Measurements from ENCODE around the gene ACAD8. TPM values are rescaled to one million over a fixed set of nuclear protein-coding genes. Genes with fewer than 3 reads are reported as not detected.
"Not testable (repeated sequence)": the region's sequence is repeated elsewhere in the genome, so short reads cannot be mapped to it uniquely, and the experiment has no call there.

ACAD8 gene
- total RNA-seq, 1 donor from 2014 or later: 13.0 TPM

GRCh38 chr11:134283461-134284230 lies 30.3 kb downstream of the ACAD8 start:
- Histone ChIP-seq H3K9ac (ENCODE audit: low read depth in 1 of 3, low read length in 3 of 3) (no peak overlapping the region), H3K9me3 (ENCODE audit: control insufficient read depth in 3 of 3, low read length in 3 of 3) (peaks cover 0 to 1% (median 0%) of the 10 kb centered on the region in 3 donors), H3K4me3 (ENCODE audit: low read length in 3 of 3) (no peak overlapping the region), H3K36me3 (ENCODE audit: control insufficient read depth in 3 of 3, insufficient read depth in 3 of 3, low read length in 3 of 3) (no peaks in the 10 kb centered on the region), H3K4me1 (ENCODE audit: control insufficient read depth in 3 of 3, insufficient read depth in 3 of 3, low read length in 3 of 3) (peaks cover 0 to 3% (median 0%) of the 10 kb centered on the region in 3 donors), H3K27me3 (ENCODE audit: control insufficient read depth in 3 of 3, insufficient read depth in 3 of 3, low read length in 3 of 3) (peaks cover 6 to 7% (median 6%) of the 10 kb centered on the region in 3 donors), H3K27ac (ENCODE audit: low read depth, low read length) (no peak overlapping the region)

DNA sequence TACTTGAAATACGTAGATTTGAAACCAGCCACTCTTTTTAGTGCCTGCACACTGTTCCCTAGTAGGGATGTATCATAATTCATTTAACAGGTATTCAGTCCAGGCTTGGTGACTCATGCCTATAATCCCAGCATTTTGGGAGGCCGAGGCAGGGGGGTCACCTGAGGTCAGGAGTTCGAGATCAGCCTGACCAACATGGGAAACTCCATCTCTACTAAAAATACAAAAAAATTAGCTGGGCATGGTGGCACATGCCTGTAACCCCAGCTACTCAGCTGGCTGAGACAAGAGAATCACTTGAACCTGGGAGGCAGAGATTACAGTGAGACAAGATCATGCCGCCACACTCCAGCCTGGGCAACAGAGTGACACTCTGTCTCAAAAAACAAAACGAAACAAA lies 31.0 kb downstream of the ACAD8 start:
- H3K27ac ChIP-seq (ENCODE audit: low read depth, low read length); H3K4me1 ChIP-seq (ENCODE audit: control insufficient read depth in 3 of 3, insufficient read depth in 3 of 3, low read length in 3 of 3); H3K36me3 ChIP-seq (ENCODE audit: control insufficient read depth in 3 of 3, insufficient read depth in 3 of 3, low read length in 3 of 3); H3K4me3 ChIP-seq (ENCODE audit: low read length in 3 of 3); H3K9ac ChIP-seq (ENCODE audit: low read depth in 1 of 3, low read length in 3 of 3); H3K27me3 ChIP-seq (ENCODE audit: control insufficient read depth in 3 of 3, insufficient read depth in 3 of 3, low read length in 3 of 3); H3K9me3 ChIP-seq (ENCODE audit: control insufficient read depth in 3 of 3, low read length in 3 of 3): not testable (repeated sequence)

GRCh38 chr11:134287561-134287960 lies 34.2 kb downstream of the ACAD8 start:
- Histone ChIP-seq H3K4me3 (ENCODE audit: low read length in 3 of 3) (no peak overlapping the region), H3K36me3 (ENCODE audit: control insufficient read depth in 3 of 3, insufficient read depth in 3 of 3, low read length in 3 of 3) (no peaks in the 10 kb centered on the region), H3K9ac (ENCODE audit: low read depth in 1 of 3, low read length in 3 of 3) (no peak overlapping the region), H3K9me3 (ENCODE audit: control insufficient read depth in 3 of 3, low read length in 3 of 3) (no peaks in the 10 kb centered on the region), H3K27ac (ENCODE audit: low read depth, low read length) (no peak overlapping the region), H3K4me1 (ENCODE audit: control insufficient read depth in 3 of 3, insufficient read depth in 3 of 3, low read length in 3 of 3) (peaks cover 0 to 2% (median 0%) of the 10 kb centered on the region in 3 donors), H3K27me3 (ENCODE audit: control insufficient read depth in 3 of 3, insufficient read depth in 3 of 3, low read length in 3 of 3) (peaks cover 2 to 5% (median 3%) of the 10 kb centered on the region in 3 donors)

- Histone ChIP-seq H3K9ac (ENCODE audit: low read depth in 1 of 3, low read length in 3 of 3) (no peak overlapping the region), H3K9me3 (ENCODE audit: control insufficient read depth in 3 of 3, low read length in 3 of 3) (no peaks in the 10 kb centered on the region), H3K27me3 (ENCODE audit: control insufficient read depth in 3 of 3, insufficient read depth in 3 of 3, low read length in 3 of 3) (peaks cover 0 to 3% (median 3%) of the 10 kb centered on the region in 3 donors), H3K36me3 (ENCODE audit: control insufficient read depth in 3 of 3, insufficient read depth in 3 of 3, low read length in 3 of 3) (no peaks in the 10 kb centered on the region), H3K4me1 (ENCODE audit: control insufficient read depth in 3 of 3, insufficient read depth in 3 of 3, low read length in 3 of 3) (no peaks in the 10 kb centered on the region), H3K27ac (ENCODE audit: low read depth, low read length) (no peak overlapping the region), H3K4me3 (ENCODE audit: low read length in 3 of 3) (no peak overlapping the region)
Observed at GRCh38 chr11:134288486-134288885, 35.1 kb downstream of the ACAD8 start.

DNA sequence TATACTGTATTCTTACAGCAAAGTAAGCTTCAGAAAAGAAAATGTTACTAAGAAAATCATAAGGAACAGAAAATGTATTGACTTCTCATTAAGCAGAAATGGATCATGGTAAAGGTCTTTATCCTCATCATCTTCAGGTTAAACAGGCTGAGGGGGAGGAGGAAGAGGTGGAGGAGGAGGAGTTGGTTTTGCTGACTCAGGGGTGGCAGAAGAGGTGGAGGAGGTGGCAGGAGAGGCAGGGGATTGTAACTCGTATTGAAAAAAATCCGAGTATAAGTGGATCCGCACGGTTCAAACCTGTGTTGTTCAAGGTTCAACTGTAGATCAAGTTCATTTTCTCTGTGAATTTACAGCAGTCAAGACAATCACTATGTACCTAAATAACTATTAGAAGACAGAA lies 35.8 kb downstream of the ACAD8 start:
- Histone ChIP-seq H3K4me1 (ENCODE audit: control insufficient read depth in 3 of 3, insufficient read depth in 3 of 3, low read length in 3 of 3) (no peaks in the 10 kb centered on the region), H3K27ac (ENCODE audit: low read depth, low read length) (no peak overlapping the region), H3K36me3 (ENCODE audit: control insufficient read depth in 3 of 3, insufficient read depth in 3 of 3, low read length in 3 of 3) (no peaks in the 10 kb centered on the region), H3K4me3 (ENCODE audit: low read length in 3 of 3) (no peak overlapping the region), H3K27me3 (ENCODE audit: control insufficient read depth in 3 of 3, insufficient read depth in 3 of 3, low read length in 3 of 3) (peaks cover 0 to 3% (median 3%) of the 10 kb centered on the region in 3 donors), H3K9me3 (ENCODE audit: control insufficient read depth in 3 of 3, low read length in 3 of 3) (no peaks in the 10 kb centered on the region), H3K9ac (ENCODE audit: low read depth in 1 of 3, low read length in 3 of 3) (no peak overlapping the region)

DNA sequence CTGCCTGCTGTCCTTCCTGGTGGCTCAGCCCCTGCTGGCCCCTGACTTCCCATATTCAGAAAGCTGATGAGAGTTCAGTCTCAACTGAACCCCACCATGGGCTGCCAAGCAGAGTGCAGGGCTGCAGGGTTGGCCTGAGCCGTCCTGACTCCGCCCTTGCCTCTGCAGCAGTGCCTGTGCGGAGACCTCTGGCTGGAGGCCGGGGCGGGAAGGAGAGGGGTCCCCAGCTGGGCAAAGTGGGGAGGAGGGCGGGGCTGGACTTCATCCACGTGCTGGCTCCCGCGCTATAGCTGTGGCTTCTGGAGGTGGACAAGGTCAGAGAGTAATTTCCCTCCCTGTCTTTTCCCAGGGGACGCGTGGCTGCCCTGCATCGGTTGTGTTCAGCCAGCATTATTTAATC lies 36.4 kb downstream of the ACAD8 start:
- Histone ChIP-seq H3K4me1 (ENCODE audit: control insufficient read depth in 3 of 3, insufficient read depth in 3 of 3, low read length in 3 of 3) (no peaks in the 10 kb centered on the region), H3K9me3 (ENCODE audit: control insufficient read depth in 3 of 3, low read length in 3 of 3) (no peaks in the 10 kb centered on the region), H3K27me3 (ENCODE audit: control insufficient read depth in 3 of 3, insufficient read depth in 3 of 3, low read length in 3 of 3) (peaks cover 0 to 3% (median 3%) of the 10 kb centered on the region in 3 donors), H3K27ac (ENCODE audit: low read depth, low read length) (no peak overlapping the region), H3K4me3 (ENCODE audit: low read length in 3 of 3) (no peak overlapping the region), H3K9ac (ENCODE audit: low read depth in 1 of 3, low read length in 3 of 3) (no peak overlapping the region), H3K36me3 (ENCODE audit: control insufficient read depth in 3 of 3, insufficient read depth in 3 of 3, low read length in 3 of 3) (no peaks in the 10 kb centered on the region)

DNA sequence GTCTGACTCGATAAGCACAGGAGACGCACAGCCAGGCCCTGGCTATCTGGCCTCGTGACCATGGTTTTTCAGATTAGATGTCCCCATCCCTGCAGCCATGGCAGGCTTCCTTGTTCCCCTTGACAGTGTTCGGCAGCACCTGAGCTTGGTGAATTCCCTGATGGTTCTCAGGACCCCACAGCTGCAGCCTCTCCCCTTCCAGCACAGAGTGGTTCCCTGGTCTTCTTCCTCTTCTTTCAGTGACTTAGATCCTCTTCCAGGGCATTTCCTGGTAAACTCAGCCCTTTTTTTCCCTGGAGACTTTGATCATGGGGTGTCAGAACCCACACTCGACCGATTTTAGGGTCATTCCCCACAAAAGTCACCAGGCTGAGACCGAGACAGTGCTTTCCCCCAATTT lies 37.3 kb downstream of the ACAD8 start:
- no peaks in the 10 kb centered on the region for H3K9me3 ChIP-seq (ENCODE audit: control insufficient read depth in 3 of 3, low read length in 3 of 3)
- no peaks in the 10 kb centered on the region for H3K36me3 ChIP-seq (ENCODE audit: control insufficient read depth in 3 of 3, insufficient read depth in 3 of 3, low read length in 3 of 3)
- peaks cover 0 to 3% (median 3%) of the 10 kb centered on the region in 3 donors for H3K27me3 ChIP-seq (ENCODE audit: control insufficient read depth in 3 of 3, insufficient read depth in 3 of 3, low read length in 3 of 3)
- H3K4me1 ChIP-seq (ENCODE audit: control insufficient read depth in 3 of 3, insufficient read depth in 3 of 3, low read length in 3 of 3): no peaks in the 10 kb centered on the region
- H3K27ac ChIP-seq (ENCODE audit: low read depth, low read length): no peak overlapping the region
- H3K4me3 ChIP-seq (ENCODE audit: low read length in 3 of 3): no peak overlapping the region
- no peak overlapping the region for H3K9ac ChIP-seq (ENCODE audit: low read depth in 1 of 3, low read length in 3 of 3)

DNA sequence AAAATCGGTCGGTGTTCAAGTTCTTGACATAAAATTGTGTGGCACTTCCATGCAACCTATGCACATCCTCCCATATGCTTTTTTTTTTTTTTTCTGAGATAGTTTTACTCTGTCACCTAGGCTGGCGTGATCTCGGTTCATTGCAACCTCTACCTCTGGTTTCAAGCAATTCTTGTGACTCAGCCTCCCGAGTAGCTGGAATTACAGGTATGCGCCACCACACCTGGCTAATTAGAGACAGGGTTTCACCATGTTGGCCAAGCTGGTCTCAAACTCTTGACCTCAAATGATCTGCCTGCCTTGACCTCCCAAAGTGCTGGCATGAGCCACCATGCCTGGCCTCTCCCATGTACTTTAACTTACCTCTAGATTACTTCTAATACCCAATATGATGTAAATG lies 37.8 kb downstream of the ACAD8 start:
- H3K27me3 ChIP-seq (ENCODE audit: control insufficient read depth in 3 of 3, insufficient read depth in 3 of 3, low read length in 3 of 3): peaks cover 0 to 3% (median 3%) of the 10 kb centered on the region in 3 donors
- H3K27ac ChIP-seq (ENCODE audit: low read depth, low read length): no peak overlapping the region
- no peaks in the 10 kb centered on the region for H3K4me1 ChIP-seq (ENCODE audit: control insufficient read depth in 3 of 3, insufficient read depth in 3 of 3, low read length in 3 of 3)
- no peak overlapping the region for H3K4me3 ChIP-seq (ENCODE audit: low read length in 3 of 3)
- H3K9me3 ChIP-seq (ENCODE audit: control insufficient read depth in 3 of 3, low read length in 3 of 3): no peaks in the 10 kb centered on the region
- H3K36me3 ChIP-seq (ENCODE audit: control insufficient read depth in 3 of 3, insufficient read depth in 3 of 3, low read length in 3 of 3): no peaks in the 10 kb centered on the region
- H3K9ac ChIP-seq (ENCODE audit: low read depth in 1 of 3, low read length in 3 of 3): no peak overlapping the region

DNA sequence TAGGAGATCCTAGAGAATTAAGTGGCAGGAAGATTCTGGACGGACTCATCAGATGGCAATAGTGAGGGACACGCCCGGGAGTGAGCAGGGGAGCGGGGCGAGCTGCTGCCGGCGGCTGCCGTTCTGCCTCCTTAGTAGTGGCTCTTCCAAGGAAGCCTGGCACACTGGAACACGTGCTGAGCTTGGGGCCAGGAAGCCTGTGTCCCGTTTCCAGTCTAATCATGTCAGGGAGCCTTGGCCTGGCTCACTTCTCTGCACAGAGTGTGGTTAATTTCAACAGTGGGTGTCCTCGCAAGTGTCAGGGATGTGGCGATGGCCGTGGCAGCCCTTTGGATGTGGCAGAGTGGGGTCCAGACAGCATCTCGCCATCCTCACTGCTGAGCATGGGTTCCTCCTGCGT lies 39.3 kb downstream of the ACAD8 start:
- Histone ChIP-seq H3K4me3 (ENCODE audit: low read length in 3 of 3) (no peak overlapping the region), H3K9me3 (ENCODE audit: control insufficient read depth in 3 of 3, low read length in 3 of 3) (no peaks in the 10 kb centered on the region), H3K27me3 (ENCODE audit: control insufficient read depth in 3 of 3, insufficient read depth in 3 of 3, low read length in 3 of 3) (peaks cover 0 to 3% (median 3%) of the 10 kb centered on the region in 3 donors), H3K9ac (ENCODE audit: low read depth in 1 of 3, low read length in 3 of 3) (no peak overlapping the region), H3K4me1 (ENCODE audit: control insufficient read depth in 3 of 3, insufficient read depth in 3 of 3, low read length in 3 of 3) (no peaks in the 10 kb centered on the region), H3K27ac (ENCODE audit: low read depth, low read length) (no peak overlapping the region), H3K36me3 (ENCODE audit: control insufficient read depth in 3 of 3, insufficient read depth in 3 of 3, low read length in 3 of 3) (no peaks in the 10 kb centered on the region)

DNA sequence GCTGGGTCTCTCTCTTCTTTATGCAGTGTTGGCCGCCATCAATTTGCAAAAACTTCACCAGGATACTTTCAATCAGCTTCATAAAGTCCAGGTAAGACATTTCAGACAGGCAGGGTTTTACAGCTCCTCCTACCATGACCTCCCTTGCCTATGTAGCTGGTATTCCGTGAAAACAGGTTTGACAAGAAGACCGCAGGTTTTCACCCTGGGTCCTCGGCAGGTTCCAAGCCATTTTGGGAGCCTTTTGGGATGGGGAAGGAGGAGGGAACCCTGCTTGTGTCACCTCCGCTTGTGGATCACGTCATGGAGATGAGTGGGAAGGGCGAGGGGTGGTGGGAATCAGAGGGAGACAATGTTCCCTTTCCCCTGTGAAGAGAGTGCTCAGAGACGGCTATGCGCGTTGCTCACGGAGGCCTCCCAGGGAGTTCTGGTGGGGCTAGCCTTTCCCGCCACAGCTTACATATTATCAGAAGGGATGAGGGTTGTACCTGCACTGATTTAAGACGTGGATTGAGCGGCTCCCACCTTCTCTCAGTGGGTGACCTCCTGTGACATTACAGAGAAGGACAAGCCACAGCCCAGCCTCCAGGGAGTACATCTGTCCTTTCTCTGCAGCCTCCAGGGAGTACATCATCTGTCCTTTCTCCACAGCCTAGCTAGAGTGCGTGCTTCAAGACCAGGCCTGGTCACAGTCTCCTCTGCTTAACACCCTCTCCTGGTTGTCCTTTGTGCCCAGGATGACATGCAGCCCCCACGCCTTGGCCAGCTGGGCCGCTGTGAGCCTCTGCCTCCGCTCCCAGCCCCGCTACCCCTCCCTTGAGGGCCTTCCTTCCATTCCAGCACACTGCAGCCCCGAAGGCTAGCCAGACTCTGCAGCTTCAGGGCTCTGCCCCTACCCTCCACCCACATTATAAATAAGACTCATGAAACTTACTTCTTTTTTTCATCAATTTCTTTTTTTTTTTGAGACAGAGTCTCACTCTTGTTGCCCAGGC lies 40.0 kb downstream of the ACAD8 start:
- Histone ChIP-seq H3K27me3 (ENCODE audit: control insufficient read depth in 3 of 3, insufficient read depth in 3 of 3, low read length in 3 of 3) (no peaks in the 10 kb centered on the region), H3K9me3 (ENCODE audit: control insufficient read depth in 3 of 3, low read length in 3 of 3) (no peaks in the 10 kb centered on the region), H3K9ac (ENCODE audit: low read depth in 1 of 3, low read length in 3 of 3) (no peak overlapping the region), H3K27ac (ENCODE audit: low read depth, low read length) (no peak overlapping the region), H3K36me3 (ENCODE audit: control insufficient read depth in 3 of 3, insufficient read depth in 3 of 3, low read length in 3 of 3) (no peaks in the 10 kb centered on the region), H3K4me1 (ENCODE audit: control insufficient read depth in 3 of 3, insufficient read depth in 3 of 3, low read length in 3 of 3) (no peaks in the 10 kb centered on the region), H3K4me3 (ENCODE audit: low read length in 3 of 3) (no peak overlapping the region)
